Activated T-cell treated with anti-CD3 and anti-CD28 coated beads, Interleukin-2, amount 50 U/mL, for 48 hours (primary cell): Measurements from ENCODE around the gene CTDSPL2.
"Not testable (repeated sequence)": the region's sequence is repeated elsewhere in the genome, so short reads cannot be mapped to it uniquely, and the experiment has no call there.

Experiments used
- DNase-seq, 2 experiments: peaks; one replicate each; pipeline ENCODE4 v3.0.0-alpha.2; 2020

CTDSPL2 gene

GRCh38 chr15:44426975-44427755, at the start of gene CTDSPL2:
TSS of gene CTDSPL2 (plus strand) at chr15:44427629. CDS start at chr15:44459015, 31,386 bp downstream.
- DNase-seq = peak; percentile 96

DNA sequence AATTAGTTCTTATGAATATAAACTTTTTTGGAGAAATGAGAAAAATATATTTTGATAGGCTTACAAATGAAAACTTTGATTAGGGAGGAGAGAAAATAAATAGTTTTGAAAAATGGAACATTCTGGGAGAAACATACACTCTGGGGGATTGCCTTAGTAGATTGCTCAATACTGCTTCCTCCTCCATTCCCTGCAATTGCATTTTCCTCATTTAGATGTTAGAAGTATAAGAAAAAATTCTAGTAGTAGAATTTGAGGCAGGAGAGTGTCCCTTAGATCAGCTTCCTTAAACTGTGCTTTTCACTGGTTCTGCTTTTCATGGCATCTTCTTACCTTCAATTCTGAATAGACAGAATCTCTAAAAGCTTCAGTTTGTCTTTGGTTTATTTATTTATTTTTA, 46.2 kb upstream of the CTDSPL2 start:
- no peak for DNase-seq

- no peak for DNase-seq
Observed at GRCh38 chr15:44385344-44385942, 42.0 kb upstream of the CTDSPL2 start.

GRCh38 chr15:44394062-44394461, 33.4 kb upstream of the CTDSPL2 start:
- DNase-seq = no peak

DNA sequence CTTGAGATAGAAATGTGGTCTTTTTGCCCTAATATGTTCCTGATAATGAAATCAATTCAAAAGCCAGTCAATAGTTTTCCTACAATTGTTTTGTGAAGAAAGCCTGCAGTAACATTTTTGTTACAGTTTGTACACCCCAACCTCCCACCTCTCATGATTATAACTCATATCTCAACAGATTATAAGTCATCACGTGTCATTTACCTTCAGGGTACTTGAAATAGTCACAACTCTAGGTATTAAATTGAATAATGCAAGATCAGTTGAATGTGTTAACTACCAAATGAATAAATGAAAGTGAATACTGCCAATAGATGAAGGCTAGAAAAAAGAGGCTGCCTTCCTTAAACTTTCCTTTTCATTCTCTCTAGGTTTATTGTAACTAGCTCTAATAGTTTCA, 32.9 kb upstream of the CTDSPL2 start:
- no peak for DNase-seq

DNA sequence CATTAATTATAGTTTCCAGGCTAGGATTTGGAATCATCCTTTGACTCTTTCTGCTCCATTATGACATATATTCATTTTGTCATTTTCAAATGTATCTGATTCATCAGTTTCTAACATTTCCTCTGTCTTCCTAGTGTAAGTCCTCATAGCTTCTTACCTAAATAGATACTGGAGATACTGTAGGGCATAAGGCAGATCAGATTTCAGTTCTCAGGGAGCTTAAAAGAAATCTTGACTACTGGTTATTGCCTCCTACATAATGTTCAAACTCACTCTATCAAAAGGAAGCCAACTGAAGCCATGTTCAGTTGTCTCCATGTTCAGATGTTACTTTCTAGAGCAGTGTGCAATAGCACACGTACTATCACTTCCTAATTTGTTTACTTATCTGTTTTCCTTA, 29.6 kb upstream of the CTDSPL2 start:
- no peak for DNase-seq

GRCh38 chr15:44414001-44414400, 13.4 kb upstream of the CTDSPL2 start:
- DNase-seq = no peak

- no peak for DNase-seq
Observed at GRCh38 chr15:44427756-44428724, 611 bp downstream of the CTDSPL2 start.

DNA sequence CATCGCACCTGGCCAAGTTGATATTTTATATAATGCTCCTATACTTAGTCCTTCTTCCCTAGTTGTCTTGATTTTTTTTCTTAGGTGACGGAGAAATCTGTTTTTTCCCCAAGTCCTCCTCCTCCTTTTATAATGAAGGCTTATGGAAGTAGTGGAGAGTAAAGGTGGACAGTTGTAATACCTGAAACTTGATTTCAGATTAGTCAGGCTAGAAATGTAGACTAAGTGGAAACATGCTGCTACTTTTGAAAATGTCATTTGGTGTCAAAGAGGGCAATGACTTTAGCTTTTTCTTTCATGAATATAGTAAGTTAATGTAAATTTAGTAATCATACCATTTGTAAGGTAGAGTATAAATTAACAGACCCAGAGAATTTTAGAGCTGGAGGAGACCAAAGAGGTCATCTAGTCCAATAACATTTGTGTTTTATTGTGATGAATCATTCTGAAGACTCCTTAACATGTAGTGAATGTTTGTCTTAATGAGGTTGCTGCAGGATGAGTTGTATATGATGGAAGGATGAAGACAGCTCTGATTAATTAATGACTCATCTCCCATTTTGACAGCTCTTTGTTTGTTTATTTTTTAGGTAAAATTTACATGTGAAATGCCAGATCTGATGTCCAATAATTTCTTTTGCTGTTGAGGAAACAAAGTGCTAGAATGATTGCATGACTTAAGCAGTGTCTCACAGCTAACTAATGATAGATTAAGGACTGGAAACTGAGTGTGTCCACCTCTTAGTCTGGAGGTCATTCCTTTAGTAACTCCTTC, 8.7 kb downstream of the CTDSPL2 start:
- DNase-seq = no peak

DNA sequence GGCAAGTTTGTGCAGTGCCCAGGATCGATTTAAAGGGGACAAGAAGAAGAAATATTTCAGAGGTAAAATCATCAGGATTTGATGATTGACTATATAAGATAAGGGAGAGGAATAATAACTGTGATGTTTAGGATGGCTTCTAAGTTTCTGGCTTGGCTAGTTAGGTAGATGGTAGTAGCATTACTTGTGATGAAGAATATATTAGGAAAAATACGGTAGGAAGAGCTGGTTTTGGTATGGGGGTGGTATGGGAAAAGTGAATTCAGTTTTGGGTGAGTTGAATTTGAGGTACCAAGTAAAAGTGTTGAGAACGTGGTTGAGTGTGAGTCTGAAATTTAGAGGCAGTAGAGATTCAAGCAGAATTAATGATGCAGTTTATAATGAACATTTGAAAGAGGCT, 11.0 kb downstream of the CTDSPL2 start:
- DNase-seq = no peak

DNA sequence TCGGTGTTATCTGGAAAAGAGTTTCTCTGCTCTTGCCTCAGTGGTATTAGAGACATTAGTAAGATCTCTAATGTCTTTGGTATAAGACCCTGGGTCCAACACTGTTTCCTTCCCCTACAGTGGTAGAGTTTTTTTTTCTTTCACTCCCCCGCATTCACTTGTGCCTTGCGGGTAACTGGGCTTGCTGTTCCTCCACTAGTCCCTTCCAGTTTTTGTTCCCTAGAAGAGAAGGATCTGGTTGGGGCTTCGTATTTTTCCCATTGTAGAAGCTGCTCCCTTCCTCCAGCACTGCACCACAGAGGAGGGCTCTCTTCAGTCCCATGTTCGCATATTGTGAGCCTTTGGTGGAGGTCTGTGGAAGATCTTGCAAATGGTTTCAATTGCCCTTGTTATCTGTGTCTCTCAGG, 13.7 kb downstream of the CTDSPL2 start:
- DNase-seq = no peak

DNA sequence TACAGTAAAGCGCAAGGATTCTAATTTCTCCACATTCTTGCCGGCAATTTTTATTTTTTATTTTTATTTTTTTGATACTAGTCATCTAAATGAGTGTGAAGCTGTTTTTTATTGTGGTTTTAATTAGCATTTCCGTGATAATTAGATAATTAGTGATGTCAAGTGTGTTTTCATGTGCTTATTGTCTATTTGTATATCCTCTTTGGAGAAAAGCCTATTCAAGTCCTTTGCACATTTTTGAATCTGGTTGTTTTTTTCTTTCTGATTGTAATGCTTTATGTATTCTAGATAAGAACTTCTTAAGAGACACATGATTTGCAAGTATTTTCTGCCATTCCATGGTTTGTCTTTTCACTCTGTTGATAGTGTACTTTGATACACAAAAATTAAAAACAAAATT, 16.1 kb downstream of the CTDSPL2 start:
- no peak for DNase-seq

GRCh38 chr15:44447772-44448376, 20.4 kb downstream of the CTDSPL2 start:
- DNase-seq = no peak

DNA sequence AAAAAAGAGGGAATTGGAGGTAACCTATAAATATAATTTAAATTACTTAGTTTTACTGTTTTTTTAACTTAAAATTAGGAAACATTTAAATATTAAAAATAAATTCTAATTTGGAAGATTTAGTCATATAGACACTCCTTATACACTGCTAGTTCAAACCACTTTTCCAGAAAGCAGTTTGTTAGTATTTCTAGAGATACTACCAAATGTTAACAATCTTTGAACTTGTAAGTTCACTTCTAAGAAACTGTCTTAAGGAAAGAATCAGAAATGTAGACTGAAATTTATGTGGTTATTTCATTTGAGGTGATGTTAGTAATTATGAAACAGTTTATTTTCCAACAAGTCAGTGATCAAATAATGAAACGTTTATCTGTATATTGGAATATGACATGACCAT, 22.7 kb downstream of the CTDSPL2 start:
- DNase-seq = no peak

DNA sequence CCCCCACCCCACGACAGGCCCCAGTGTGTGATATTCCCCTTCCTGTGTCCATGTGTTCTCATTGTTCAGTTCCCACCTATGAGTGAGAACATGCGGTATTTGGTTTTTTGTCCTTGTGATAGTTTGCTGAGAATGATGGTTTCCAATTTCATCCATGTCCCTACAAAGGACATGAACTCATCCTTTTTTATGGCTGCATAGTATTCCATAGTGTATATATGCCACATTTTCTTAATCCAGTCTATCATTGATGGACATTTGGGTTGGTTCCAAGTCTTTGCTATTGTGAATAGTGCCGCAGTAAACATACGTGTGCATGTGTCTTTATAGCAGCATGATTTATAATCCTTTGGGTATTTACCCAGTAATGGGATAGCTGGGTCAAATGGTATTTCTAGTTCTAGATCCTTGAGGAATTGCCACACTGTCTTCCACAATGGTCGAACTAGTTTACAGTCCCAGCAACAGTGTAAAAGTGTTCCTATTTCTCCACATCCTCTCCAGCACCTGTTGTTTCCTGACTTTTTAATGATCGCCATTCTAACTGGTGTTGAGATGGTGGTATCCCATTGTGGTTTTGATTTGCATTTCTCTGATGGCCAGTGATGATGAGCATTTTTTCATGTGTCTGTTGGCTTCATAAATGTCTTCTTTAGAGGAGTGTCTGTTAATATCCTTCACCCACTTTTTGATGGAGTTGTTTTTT, 26.3 kb downstream of the CTDSPL2 start:
- DNase-seq = not testable (repeated sequence)

- no peak for DNase-seq
Observed at GRCh38 chr15:44458429-44458828, 31.0 kb downstream of the CTDSPL2 start.

- no peak for DNase-seq
Observed at GRCh38 chr15:44468709-44469385, 41.4 kb downstream of the CTDSPL2 start.

- no peak for DNase-seq
Observed at GRCh38 chr15:44471885-44472455, 44.5 kb downstream of the CTDSPL2 start.

DNA sequence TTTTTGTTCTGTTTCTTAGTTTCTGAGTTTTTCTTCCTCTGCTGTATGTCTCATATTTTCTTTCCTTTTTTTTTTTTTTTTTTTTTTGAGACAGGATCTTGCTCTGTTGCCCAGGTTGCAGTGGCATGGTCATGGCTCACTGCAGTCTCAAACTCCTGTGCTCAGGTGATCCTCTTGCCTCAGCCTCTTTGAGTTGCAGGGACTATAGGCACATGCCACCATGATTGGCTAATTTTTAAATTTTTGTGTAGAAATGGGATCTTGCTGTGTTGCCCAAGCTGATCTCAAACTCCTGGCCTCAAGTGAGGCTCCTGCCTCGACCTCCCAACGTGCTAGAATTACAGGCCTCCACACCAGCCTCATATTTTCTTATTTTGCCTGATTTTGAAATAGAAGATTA, 51.9 kb downstream of the CTDSPL2 start:
- DNase-seq = no peak

GRCh38 chr15:44482090-44482489, 54.7 kb downstream of the CTDSPL2 start:
- no peak for DNase-seq

DNA sequence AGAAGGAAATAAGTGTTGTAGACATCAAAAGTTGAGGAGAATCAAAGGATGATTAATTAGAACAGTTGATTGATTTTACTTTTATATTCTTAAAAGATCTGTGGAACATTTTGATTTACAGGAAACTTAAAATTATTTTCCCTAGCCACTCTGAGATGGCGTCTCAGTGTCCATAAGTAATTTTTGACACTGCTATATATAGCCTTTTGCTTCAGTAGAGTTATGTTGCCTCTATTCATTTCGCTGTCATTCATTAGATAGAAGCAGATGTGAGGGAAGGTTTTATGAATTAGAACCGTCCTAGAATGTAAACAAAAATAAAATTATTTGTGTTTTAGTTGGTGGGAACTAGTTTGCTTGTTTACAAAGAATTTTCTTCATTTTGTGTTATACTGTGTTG, 58.5 kb downstream of the CTDSPL2 start:
- no peak for DNase-seq
